K562 (cell line): ENCODE measurements around the gene RNASE8. TPM values are rescaled to one million over a fixed set of nuclear protein-coding genes. Genes with fewer than 3 reads are reported as not detected.

Experiments used
- ARID1B ChIP-seq: fragments of 450-650 bp; IDR thresholded peaks from 2 replicates; pipeline ENCODE4 v1.6.1; 2016; ENCODE audit warnings: antibody characterized with exemption, mild to moderate bottlenecking, inconsistent platforms
- ARID2 ChIP-seq: fragments of 450-650 bp; IDR thresholded peaks from 2 replicates; pipeline ENCODE4 v1.6.1; 2017; ENCODE audit warnings: antibody characterized with exemption, mild to moderate bottlenecking
- C11orf30 ChIP-seq: fragments of 450-650 bp; IDR thresholded peaks from 2 replicates; pipeline ENCODE4 v1.6.1; 2016; ENCODE audit warnings: low read depth, mild to moderate bottlenecking
- CREBBP ChIP-seq: IDR thresholded peaks from one replicate; pipeline ENCODE4 v1.6.1; 2012; ENCODE audit warnings: low read depth, mild to moderate bottlenecking, control low read depth, inconsistent platforms, low read length
- CTCF ChIP-seq, 3 experiments: IDR thresholded peaks in 2 of 3; conservative IDR thresholded peaks in 1 of 3; 2 replicates each; pipeline ENCODE4 v1.5.1; 2011 to 2012; ENCODE audit warnings: low read length in 3 of 3, mild to moderate bottlenecking in 3 of 3, control low read depth in 2 of 3, improper control_type of control experiment in 1 of 3, inconsistent platforms in 1 of 3, low read depth in 1 of 3, mixed read lengths in 1 of 3, moderate library complexity in 1 of 3; ENCODE audit not compliant: insufficient read depth in 2 of 3
- LARP7 ChIP-seq: fragments of 450-650 bp; IDR thresholded peaks from 2 replicates; pipeline ENCODE4 v1.6.1; 2016
- MAZ ChIP-seq, 2 experiments: fragments of 450-650 bp in 1 of 2; sonication (generic) in 1 of 2; formaldehyde crosslinking; IDR thresholded peaks in 1 of 2; conservative IDR thresholded peaks in 1 of 2; 2 replicates each; pipeline versions ENCODE4 v1.4.0 to v1.5.0; 2020; ENCODE audit warnings: mild to moderate bottlenecking in 1 of 2, missing genetic modification reagents in 1 of 2
- MLX ChIP-seq, 2 experiments: fragments of 450-650 bp in 1 of 2; sonication (generic) in 1 of 2; formaldehyde crosslinking; conservative IDR thresholded peaks; 2 replicates each; pipeline versions ENCODE4 v1.4.0 to v1.8.1; 2020 to 2022; ENCODE audit warnings: mild to moderate bottlenecking in 1 of 2, missing genetic modification reagents in 1 of 2
- NEUROD1 ChIP-seq: fragments of 150-350 bp; IDR thresholded peaks from 2 replicates; pipeline ENCODE4 v1.6.1; 2014; ENCODE audit warnings: borderline replicate concordance, low read length, low read depth; ENCODE audit not compliant: partially characterized antibody
- RBM17 ChIP-seq: fragments of 200-400 bp; formaldehyde crosslinking; IDR thresholded peaks from 2 replicates; pipeline ENCODE4 v1.6.1; 2017; ENCODE audit warnings: low read depth, mild to moderate bottlenecking, low read length, borderline replicate concordance
- SMARCE1 ChIP-seq: fragments of 450-650 bp; IDR thresholded peaks from 2 replicates; pipeline ENCODE4 v1.7.1; 2016; ENCODE audit warnings: mild to moderate bottlenecking
- SMC3 ChIP-seq: conservative IDR thresholded peaks from 2 replicates; pipeline ENCODE4 v1.6.1; 2011; ENCODE audit warnings: low read depth, low read length, improper control_type of control experiment; ENCODE audit not compliant: insufficient read depth
- USF1 ChIP-seq: sonication (generic); formaldehyde crosslinking; IDR thresholded peaks from 2 replicates; pipeline ENCODE4 v1.9.0; 2022; ENCODE audit warnings: mild to moderate bottlenecking, missing genetic modification reagents
- ZKSCAN3 ChIP-seq: fragments of 250-450 bp; sonication (Bioruptor Pico); IDR thresholded peaks from 2 replicates; pipeline ENCODE4 v1.4.0; 2020
- ZNF140 ChIP-seq: fragments of 250-450 bp; sonication (Bioruptor Pico); IDR thresholded peaks from 2 replicates; pipeline ENCODE4 v1.8.0; 2021; ENCODE audit warnings: moderate library complexity, mild to moderate bottlenecking, inconsistent platforms
- ZNF586 ChIP-seq: fragments of 450-650 bp; formaldehyde crosslinking; conservative IDR thresholded peaks from 2 replicates; pipeline ENCODE4 v1.4.0; 2020; ENCODE audit warnings: mild to moderate bottlenecking, moderate library complexity
- ZNF740 ChIP-seq, 3 experiments: fragments of 200-800 bp in 1 of 3; sonication (Bioruptor generic) in 1 of 3; sonication (generic) in 1 of 3; formaldehyde crosslinking in 1 of 3; IDR thresholded peaks; 2 replicates each; pipeline versions ENCODE4 v1.6.1 to v1.8.0; 2016 to 2022; ENCODE audit warnings: mild to moderate bottlenecking in 2 of 3, missing compliant biosample characterization in 2 of 3, missing genetic modification characterization in 2 of 3, missing genetic modification reagents in 1 of 3
- polyA plus RNA-seq, 8 experiments: library from polyadenylated mRNA; depleted of rRNA in 4 of 8; stranded (reverse) in 5 of 8; unstranded in 3 of 8; fragments of >200 nt; fragmentation: Nextera tagmentation in 2 of 8; fragmentation: Illumina TruSeq in 1 of 8; extraction: Ambion mirVana in 2 of 8; extraction: Trizol in 1 of 8; gene quantifications; 2 replicates each; pipeline versions ENCODE4 v1.2.1 to v1.2.3, GENCODE V29; 2011 to 2014; ENCODE audit warnings: inconsistent platforms in 1 of 8, missing spikeins in 1 of 8
- total RNA-seq, 7 experiments: library from RNA; depleted of rRNA in 6 of 7; stranded (reverse); fragments of >200 nt in 6 of 7; fragmentation: Illumina TruSeq in 2 of 7; extraction: Trizol in 2 of 7; gene quantifications; 2 replicates each; pipeline versions ENCODE4 v1.2.1 to v1.2.3, GENCODE V29; 2011 to 2021; ENCODE audit warnings: low replicate concordance in 1 of 7

The RNASE8 gene
- total and polyA plus RNA-seq, 9 of the 15 experiments (the other 6 are each of a cell fraction or from before 2014, with no cell fraction given): not detected

GRCh38 chr14:21104448-21105060 lies 46.9 kb downstream of the RNASE8 start (continued):
- TF ChIP-seq ZNF740 (CRISPR knock-in tag; IDR thresholded peaks at IDR 0.05) (no peak), ZNF740 (tag; IDR thresholded peaks at IDR 0.05) (no peak), CREBBP (no peak), ZKSCAN3 (CRISPR knock-in tag) (no peak), SMC3 (peak; percentile 72), SMARCE1 (0 out of 2 replicates have a peak, but pooled peaks have one; percentile 43), MLX (CRISPR knock-in tag; conservative IDR thresholded peaks at IDR 0.05) (no peak), C11orf30 (no peak), ZNF140 (CRISPR knock-in tag) (no peak), RBM17 (no peak), MAZ (CRISPR knock-in tag; conservative IDR thresholded peaks at IDR 0.05 in 1 of 2, IDR thresholded peaks at IDR 0.05 in 1 of 2) (no peak), LARP7 (no peak), ARID1B (no peak), CTCF (IDR thresholded peaks at IDR 0.05 in 2 of 3, conservative IDR thresholded peaks at IDR 0.05 in 1 of 3; ENCODE audit: insufficient read depth in 2 of 3, low read depth in 1 of 3, low read length in 3 of 3) (peak; percentile 92 to 93 (median 92)), NEUROD1 (no peak), ZNF586 (CRISPR knock-in tag) (no peak), ARID2 (peak; percentile 86), USF1 (CRISPR knock-in tag) (no peak)
